Measurements from ENCODE around the gene CEP83.

The CEP83 gene

DNA sequence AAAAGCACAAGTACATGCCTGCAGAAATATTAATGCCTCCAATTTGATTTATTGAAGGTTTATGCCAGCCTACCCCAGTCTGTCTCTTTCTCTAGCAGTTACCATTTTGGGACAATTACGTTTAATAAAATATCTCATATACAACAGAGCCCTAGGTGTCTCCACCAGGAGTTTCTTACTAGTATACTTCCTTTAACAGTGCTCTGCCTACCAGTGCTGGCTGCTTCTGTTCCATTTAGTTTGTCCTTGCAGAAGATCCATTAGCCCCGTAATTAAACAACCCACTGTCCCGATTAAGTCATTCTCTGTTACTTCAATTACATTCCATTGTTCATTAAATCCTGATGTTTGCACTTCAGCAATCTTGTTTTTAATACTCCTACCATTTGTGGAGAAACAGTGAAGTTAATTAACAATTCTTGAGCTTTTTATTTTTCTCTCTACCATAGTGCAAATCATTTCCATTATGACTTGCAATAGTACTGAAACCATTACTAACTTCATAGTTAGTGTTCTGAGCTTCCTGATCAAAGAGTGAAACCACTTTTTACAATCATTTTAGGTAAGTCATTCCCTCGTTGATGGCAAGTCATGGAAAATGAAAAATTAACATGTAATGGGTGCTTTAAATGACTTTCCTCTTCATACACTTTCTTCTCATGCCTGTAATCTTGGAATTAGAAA lies 190.2 kb downstream of the CEP83 start:
- DNase-seq (ENCODE audit: low spot score) = no peak

DNA sequence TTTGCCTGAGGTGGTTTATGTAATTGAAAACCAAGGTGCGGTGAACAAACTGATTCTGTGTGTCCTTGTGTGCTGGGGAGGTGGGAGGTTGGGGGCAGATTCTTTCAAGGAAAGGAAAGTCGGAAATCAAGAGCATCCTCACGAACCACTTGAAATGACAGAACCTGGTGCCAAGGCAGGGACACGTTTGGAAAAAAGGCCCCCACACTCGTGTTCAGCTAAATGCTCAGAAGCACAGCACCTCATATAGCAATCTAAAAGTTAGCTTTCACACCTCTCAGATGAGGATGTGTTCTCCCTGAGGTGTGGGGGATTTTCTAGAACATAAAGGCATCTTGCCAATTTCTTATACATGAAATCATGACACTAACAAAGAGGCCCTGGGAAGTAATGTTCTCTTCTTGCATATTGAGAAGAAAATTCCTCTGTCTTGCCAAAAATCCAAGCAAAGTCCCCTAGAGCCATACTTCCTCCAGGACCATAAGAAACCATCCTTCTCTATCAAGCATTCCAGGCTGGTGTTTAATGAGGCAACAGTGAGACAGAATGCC lies 191.7 kb downstream of the CEP83 start:
- DNase-seq (ENCODE audit: low spot score) = no peak

DNA sequence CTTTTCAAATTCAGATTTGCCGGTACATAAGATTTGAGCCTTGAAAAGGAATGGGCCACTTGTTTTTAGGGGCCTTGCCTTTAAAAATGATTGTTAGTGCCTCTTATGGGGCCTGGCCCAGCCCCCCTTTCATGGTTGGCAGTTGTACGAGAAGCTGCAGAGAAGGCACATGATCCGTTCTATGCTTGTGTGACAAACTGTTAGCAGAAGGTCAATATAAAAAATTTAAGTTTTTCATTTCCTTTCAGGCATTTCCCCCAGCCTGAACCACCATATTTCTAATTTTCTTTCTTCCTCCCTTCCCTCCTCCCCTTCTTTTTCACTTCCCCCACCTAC lies 192.2 kb downstream of the CEP83 start:
- DNase-seq (ENCODE audit: low spot score) = no peak

DNA sequence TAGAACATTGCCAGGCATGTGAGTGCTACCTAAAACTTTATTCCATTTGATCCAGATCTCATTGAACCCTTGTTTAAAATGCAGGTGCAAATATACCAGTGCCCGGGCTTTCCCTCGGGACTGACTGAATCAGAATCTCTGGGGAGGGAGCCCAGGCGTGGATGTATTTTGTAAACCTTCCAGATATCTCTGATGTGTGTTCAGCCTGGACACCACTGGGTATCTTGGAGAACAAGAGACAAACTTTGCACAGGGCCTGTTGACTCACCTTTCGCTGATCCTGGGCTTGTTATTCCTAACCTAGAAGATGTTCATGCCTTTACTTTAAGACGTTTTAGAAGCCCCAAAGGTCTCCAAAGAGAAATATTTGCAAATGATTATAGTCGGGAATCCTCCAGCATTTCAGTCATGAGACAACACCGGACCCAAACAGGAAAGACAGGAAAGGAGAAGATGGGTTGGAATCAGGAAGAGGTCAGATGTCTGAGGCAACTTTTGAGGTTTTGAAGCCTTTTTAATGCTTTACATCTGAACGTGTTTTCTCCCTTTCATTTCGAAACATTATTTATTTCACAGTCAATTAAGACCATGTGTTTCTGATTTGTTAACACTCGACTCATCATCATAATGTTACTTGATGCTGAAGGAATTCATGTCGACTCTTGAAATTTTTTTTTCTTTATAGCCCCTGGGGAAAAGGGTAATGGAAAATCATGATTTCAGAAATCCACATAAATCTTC lies 192.7 kb downstream of the CEP83 start:
- no peak for DNase-seq (ENCODE audit: low spot score)

DNA sequence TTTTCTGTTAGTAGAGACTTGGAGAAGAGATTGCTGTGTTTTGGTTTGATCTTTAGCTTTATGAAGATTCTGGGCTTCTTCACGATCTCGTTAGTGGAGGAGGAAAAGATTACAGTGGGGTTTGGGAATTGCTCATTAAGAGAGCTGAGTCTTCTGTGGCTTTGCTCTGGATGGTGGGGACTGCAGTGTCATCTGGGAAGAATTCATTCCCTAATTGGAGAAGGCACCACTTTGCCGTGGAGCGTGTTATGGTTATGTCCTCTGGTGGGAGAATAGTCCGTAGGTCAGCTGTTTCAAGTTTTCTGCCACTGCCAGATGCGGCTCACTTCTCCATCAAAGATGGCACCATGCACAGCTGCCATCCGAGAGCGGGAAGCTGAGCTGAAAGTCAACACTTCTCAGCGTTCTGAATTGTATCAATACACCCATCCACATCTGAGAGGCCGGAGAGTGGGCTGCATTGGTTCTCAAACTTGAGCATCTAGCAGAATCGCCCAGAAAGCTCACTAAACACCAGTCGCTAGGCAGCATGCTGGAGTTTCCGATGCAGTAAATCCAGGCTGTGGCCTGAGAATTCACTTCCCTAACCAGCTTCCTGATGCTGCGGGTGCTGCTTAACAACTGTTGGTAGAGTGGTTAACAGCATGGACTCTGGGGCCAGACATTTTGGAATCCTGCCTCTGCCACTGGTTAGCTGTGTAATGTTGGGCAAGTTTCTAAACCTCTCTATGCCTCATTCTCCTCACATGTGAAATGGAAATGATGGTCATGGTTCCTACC lies 193.5 kb downstream of the CEP83 start:
- DNase-seq (ENCODE audit: low spot score) = no peak

DNA sequence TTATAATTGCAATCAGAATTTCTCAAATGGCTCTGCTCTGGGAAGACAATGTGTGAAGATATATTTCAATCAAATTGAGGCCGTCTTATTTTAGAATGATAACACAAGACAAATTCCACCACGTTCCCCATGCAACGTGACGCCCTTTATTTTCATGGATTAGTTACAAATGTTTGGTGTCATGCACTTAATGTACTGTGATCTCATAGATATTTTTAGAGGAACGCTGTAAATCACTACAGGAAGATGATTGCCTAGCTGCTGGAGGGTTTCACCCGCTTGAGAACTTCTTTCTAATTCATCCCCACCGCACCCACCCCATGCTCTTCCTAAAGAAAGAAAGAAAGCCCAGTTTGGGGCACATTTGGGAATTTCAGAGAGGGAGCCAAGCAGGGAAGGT lies 194.1 kb downstream of the CEP83 start:
- DNase-seq (ENCODE audit: low spot score) = no peak

DNA sequence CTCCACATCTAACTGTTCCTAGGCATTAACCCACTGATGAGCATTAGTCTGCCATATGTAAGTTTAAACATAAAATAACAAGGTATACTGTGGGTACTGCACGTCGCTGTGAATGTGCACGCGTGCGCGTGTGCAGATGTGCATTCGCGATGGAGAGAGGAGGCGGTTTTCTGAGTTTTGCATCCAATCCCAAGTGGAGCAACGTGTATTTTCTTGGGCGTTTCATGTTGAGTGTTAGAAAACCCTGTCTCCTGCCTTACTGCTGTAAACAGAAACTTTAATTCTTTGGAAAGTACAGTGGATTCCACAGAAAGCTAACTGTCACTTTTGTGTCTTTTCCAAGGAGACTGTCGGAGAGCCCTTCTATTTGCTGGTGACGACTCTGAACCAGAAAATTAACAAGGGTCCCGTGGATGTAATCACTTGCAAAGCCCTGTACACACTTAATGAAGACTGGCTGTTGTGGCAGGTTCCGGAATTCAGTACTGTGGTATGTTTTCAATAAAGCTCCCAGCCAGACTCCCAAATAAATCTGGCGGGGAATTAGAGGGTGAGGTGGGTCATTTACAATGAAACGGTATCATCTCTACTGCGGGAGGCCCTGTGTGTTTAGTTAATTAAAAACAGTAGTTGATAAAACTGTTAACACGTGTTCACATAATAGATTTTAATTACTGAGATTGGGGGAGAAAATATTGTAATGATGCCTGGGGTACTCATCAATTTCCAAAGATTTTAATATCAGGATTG lies 194.8 kb downstream of the CEP83 start:
- DNase-seq (ENCODE audit: low spot score) = no peak

DNA sequence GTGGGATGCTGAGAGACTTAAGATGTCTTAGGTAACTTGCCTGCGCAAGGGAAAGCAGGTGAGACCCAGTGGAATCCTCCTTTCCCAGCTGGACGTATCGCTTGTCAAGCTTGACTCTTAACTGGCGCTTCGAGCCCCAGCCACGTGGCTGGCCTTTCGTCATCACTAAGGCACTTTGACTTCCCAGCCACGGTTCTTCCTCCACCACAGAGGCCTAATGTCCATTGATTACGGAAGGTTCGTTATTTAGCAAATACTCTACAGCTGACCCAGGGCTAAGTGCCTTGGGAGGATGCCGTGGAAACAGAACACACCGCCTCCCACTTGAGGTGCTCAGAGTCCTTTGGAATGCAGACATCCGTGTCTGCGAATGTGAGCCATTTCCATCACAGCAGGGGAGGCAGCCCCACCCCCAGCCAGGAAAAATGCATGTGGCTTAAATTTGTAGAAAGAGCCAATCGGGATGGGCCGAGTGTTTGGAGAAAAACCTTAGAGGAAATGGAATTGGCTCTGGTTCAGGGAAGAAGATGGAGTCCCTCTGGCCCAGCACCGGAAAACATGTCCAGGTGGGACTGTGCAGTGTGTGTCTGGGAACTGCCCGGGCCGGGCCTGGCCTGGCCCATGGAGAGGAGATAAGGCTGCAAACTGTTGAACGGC lies 195.6 kb downstream of the CEP83 start:
- no peak for DNase-seq (ENCODE audit: low spot score)

DNA sequence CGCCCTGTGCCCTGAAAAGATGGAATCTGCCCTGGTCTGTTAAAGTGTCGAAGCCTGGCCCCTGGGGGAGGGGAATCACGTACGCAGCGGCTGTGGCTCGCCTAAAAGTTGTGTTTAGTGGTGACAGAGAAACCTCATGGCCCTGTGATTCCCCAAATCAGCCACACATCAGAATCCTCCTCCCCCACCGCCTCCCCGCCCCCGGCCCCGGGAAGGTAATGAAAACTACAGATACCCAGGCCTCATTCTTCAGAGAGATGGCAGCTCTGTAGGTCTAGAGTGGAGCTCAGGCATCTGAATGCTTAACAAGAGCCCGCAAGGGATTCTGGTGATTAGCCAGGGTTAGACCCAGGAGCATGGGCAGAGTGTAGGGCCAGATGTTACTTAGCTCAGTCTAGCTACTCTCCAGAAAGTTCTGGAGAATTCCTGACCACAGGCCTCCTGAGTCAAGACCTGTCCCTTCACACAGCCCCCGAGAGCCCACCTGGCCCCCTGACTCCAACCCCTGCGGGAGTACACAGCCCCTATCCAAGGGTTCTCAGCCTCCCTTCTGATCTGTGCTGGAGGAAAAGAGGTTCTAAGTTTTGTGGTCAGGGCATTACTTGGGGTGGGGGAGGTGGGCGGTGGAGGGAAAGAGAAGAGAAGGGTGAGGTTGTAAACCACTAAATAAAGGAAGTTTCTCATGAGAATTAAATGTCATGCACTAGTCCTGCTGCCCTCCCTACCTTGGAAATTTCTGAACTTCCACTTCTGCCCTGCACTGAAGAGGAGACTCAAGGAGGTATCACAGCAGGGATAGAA lies 196.5 kb downstream of the CEP83 start:
- peak; percentile 21 for DNase-seq (ENCODE audit: low spot score)

DNA sequence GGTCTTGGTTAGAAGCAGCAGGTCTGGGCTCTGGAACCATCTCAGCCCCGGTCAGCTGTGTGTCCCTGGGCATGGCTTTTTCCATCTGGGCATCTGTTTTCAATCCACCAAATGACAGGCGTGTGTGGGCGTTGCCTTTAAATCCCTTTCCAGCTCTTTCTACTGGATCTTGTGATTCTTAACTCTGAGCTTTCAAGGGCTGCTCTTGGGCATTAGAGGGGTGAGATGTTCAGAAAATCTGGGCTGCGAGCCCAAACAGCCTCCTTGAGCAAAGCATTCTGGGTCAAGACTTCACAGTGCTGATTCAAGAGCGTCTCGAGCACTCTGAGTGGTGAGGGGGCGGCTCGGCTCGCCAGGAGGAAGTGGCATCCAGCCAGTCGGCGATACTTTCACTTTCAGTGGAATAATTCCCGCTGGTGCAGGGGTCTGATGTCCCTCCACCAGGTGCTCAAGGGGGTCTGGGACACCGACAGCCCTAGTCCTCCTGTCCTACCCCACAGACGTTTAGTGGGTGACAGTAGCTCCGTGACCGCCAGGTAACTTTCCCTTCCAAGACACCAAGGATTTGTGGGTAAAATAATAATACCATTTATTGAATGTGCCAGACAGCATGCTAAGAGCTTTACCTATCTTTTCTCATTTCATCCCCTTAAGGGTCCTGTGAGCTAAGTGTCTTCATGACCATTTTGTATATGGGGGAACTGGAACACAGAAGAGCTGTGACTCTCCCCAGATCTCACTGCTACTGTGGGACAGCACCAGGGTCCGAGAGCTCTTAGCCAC lies 197.2 kb downstream of the CEP83 start:
- DNase-seq (ENCODE audit: low spot score) = peak; percentile 74

DNA sequence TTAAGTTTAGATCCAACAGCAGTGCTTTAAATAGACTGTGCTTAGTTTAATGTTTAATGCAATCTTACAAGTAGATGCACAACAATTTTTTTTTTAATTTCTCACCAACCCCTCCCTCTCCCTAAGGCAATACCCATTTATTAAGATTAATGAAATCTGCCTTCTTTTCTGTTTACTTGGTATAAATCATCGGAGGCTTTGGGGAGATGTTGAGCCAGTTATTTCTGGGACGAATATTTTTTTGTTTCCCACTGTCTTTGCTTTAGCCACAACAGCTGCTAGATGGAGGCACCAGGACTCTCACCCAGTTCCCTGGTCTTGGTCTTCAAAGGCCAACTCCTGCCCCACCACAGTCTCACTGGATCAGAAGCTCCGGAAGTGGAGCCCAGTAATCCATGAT lies 197.9 kb downstream of the CEP83 start:
- DNase-seq (ENCODE audit: low spot score) = no peak

DNA sequence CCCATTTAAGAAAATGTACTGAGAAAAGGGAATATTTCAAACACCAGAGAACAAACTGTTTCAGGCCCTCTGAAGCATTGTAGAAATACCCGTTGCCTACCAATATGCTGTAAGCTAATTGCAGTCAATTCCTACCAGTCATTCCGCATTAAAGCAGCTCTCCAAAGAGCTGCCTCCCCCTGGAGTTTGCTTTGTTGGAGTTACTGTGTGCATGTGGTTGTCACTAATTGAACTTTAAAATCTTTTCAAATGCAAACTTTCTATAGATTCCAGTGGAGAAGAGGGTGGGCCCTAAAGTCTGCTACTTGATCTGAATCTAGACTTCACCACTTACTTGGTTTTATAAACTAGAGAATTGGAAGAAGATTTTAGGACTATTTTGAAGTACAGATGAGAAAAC lies 198.5 kb downstream of the CEP83 start:
- no peak for DNase-seq (ENCODE audit: low spot score)

DNA sequence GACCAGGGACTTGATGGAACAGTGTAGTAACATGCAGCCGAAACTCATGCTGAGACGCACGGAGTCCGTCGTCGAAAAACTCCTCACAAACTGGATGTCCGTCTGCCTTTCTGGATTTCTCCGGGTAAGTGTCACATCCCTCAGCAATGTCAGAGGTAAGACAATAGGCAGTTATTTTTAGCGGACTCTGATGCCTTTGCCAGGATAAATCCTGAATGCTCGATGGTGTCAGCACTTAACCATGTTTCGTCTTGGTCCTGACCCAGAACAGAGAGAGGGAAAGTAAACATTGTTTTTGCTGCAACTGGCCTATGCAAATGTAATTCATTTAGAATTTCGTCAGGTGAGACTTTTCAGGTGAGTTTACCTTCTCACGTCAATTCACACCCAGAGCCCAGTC lies 198.9 kb downstream of the CEP83 start:
- no peak for DNase-seq (ENCODE audit: low spot score)

DNA sequence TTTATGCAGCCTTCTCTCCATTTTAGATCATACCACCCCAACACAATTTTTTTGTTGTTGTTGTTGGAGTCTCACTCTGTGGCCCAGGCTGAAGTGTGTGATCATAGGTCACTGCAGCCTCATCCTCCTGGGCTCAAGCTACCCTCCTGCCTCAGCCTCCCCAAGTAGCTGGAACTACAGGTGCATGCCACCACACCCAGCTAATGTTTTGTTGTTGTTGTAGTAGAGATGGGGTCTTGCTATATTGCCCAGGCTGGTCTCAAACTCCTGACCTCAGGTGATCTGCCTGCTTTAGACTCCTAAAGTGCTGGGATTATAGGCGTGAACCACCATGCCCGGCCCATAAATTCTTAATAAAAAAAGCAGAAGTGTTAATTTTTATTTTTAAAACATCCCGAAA lies 199.7 kb downstream of the CEP83 start:
- DNase-seq (ENCODE audit: low spot score) = no peak

DNA sequence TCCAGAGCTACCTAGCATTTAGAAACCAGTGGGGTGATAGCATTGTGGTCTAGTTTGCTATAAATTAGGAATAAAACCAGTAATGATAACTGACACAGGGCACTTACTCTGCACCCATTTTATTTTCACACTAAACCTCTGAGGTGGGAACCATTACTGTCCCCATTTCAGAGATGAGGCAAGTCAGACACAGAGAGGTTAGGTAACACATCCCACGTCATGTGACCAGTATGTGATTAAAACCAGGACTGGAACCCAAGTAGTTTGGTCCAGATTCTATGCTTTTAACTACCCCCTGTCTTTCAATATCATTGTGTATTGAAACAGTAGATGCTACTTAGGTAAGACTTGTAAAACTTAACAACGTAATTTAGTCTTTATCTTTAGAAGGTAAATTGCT lies 201.1 kb downstream of the CEP83 start:
- DNase-seq (ENCODE audit: low spot score) = no peak

Data from NAMALWA (cell line).